ENCODE results near the gene SLC24A3.

SLC24A3 gene

GRCh38 chr20:19252451-19253120, 40.1 kb downstream of the SLC24A3 start:
- Histone ChIP-seq H3K4me1 (ENCODE audit: control insufficient read depth, low read depth, low read length) (no peaks in the 10 kb centered on the region), H3K4me2 (ENCODE audit: low read length) (no peak overlapping the region), H3K36me3 (ENCODE audit: control insufficient read depth, insufficient read depth, low read length) (no peaks in the 10 kb centered on the region), H2BK5ac (ENCODE audit: low read length) (no peak overlapping the region), H3K79me2 (ENCODE audit: control insufficient read depth, insufficient read depth, low read length) (no peaks in the 10 kb centered on the region), H3K56ac (ENCODE audit: low read length) (no peak overlapping the region), H4K5ac (ENCODE audit: low read length) (no peak overlapping the region), H2BK120ac (ENCODE audit: low read depth, low read length) (no peak overlapping the region), H3K18ac (ENCODE audit: low read length) (no peak overlapping the region), H4K8ac (ENCODE audit: low read depth, low read length) (no peak overlapping the region), H3K27me3 (ENCODE audit: insufficient read depth, low read length, poor library complexity) (no peaks in the 10 kb centered on the region), H2AK5ac (ENCODE audit: low read length) (no peak overlapping the region), H3K4ac (ENCODE audit: low read depth, low read length) (no peak overlapping the region), H3K4me3 (ENCODE audit: low read length) (no peak overlapping the region), H3K23ac (ENCODE audit: low read length) (no peak overlapping the region), H3K79me1 (ENCODE audit: low read length) (no peaks in the 10 kb centered on the region), H3K9ac (ENCODE audit: low read length) (no peak overlapping the region), H2BK15ac (replicated peaks; ENCODE audit: low read depth) (no peak overlapping the region), H3K27ac (ENCODE audit: low read depth, low read length) (no peak overlapping the region)
- WGBS (ENCODE audit: extremely low coverage, insufficient coverage, low lambda C conversion rate) = no CpG with 5 or more reads among the region's 5 CpGs
- DNase-seq = no peak

GRCh38 chr20:19253316-19253715, 40.9 kb downstream of the SLC24A3 start:
- Histone ChIP-seq H2BK5ac (ENCODE audit: low read length) (no peak overlapping the region), H4K5ac (ENCODE audit: low read length) (no peak overlapping the region), H3K79me1 (ENCODE audit: low read length) (no peaks in the 10 kb centered on the region), H3K4me2 (ENCODE audit: low read length) (no peak overlapping the region), H2BK15ac (replicated peaks; ENCODE audit: low read depth) (no peak overlapping the region), H3K4me1 (ENCODE audit: control insufficient read depth, low read depth, low read length) (no peaks in the 10 kb centered on the region), H3K9ac (ENCODE audit: low read length) (no peak overlapping the region), H3K18ac (ENCODE audit: low read length) (no peak overlapping the region), H3K23ac (ENCODE audit: low read length) (no peak overlapping the region), H3K27me3 (ENCODE audit: insufficient read depth, low read length, poor library complexity) (no peaks in the 10 kb centered on the region), H2AK5ac (ENCODE audit: low read length) (no peak overlapping the region), H2BK120ac (ENCODE audit: low read depth, low read length) (no peak overlapping the region), H3K56ac (ENCODE audit: low read length) (no peak overlapping the region), H3K4ac (ENCODE audit: low read depth, low read length) (no peak overlapping the region), H3K36me3 (ENCODE audit: control insufficient read depth, insufficient read depth, low read length) (no peaks in the 10 kb centered on the region), H3K79me2 (ENCODE audit: control insufficient read depth, insufficient read depth, low read length) (no peaks in the 10 kb centered on the region), H3K4me3 (ENCODE audit: low read length) (no peak overlapping the region), H3K27ac (ENCODE audit: low read depth, low read length) (no peak overlapping the region), H4K8ac (ENCODE audit: low read depth, low read length) (no peak overlapping the region)
- no peak for DNase-seq
- no CpG with 5 or more reads among the region's 5 CpGs for WGBS (ENCODE audit: extremely low coverage, insufficient coverage, low lambda C conversion rate)

- no CpG with 5 or more reads among the region's 13 CpGs for WGBS (ENCODE audit: extremely low coverage, insufficient coverage, low lambda C conversion rate)
- Histone ChIP-seq H3K9ac (ENCODE audit: low read length) (no peak overlapping the region), H3K56ac (ENCODE audit: low read length) (no peak overlapping the region)
Observed at GRCh38 chr20:19253916-19254820, 41.7 kb downstream of the SLC24A3 start.

GRCh38 chr20:19254956-19255355, 42.5 kb downstream of the SLC24A3 start:
- no peaks in the 10 kb centered on the region for H3K4me1 ChIP-seq (ENCODE audit: control insufficient read depth, low read depth, low read length)
- no peak overlapping the region for H3K27ac ChIP-seq (ENCODE audit: low read depth, low read length)
- no peak overlapping the region for H3K9ac ChIP-seq (ENCODE audit: low read length)
- no peaks in the 10 kb centered on the region for H3K27me3 ChIP-seq (ENCODE audit: insufficient read depth, low read length, poor library complexity)
- no peaks in the 10 kb centered on the region for H3K79me1 ChIP-seq (ENCODE audit: low read length)
- H4K5ac ChIP-seq (ENCODE audit: low read length) = no peak overlapping the region
- H3K18ac ChIP-seq (ENCODE audit: low read length) = no peak overlapping the region
- no peak overlapping the region for H2AK5ac ChIP-seq (ENCODE audit: low read length)
- peak; percentile 16 for DNase-seq
- H2BK15ac ChIP-seq (replicated peaks; ENCODE audit: low read depth) = no peak overlapping the region
- H4K8ac ChIP-seq (ENCODE audit: low read depth, low read length) = no peak overlapping the region
- WGBS (ENCODE audit: extremely low coverage, insufficient coverage, low lambda C conversion rate) = no CpG with 5 or more reads among the region's 4 CpGs
- no peak overlapping the region for H3K4ac ChIP-seq (ENCODE audit: low read depth, low read length)
- H2BK120ac ChIP-seq (ENCODE audit: low read depth, low read length) = no peak overlapping the region
- H3K4me3 ChIP-seq (ENCODE audit: low read length) = no peak overlapping the region
- no peak overlapping the region for H2BK5ac ChIP-seq (ENCODE audit: low read length)
- no peak overlapping the region for H3K23ac ChIP-seq (ENCODE audit: low read length)
- H3K79me2 ChIP-seq (ENCODE audit: control insufficient read depth, insufficient read depth, low read length) = no peaks in the 10 kb centered on the region
- H3K56ac ChIP-seq (ENCODE audit: low read length) = no peak overlapping the region
- no peaks in the 10 kb centered on the region for H3K36me3 ChIP-seq (ENCODE audit: control insufficient read depth, insufficient read depth, low read length)
- no peak overlapping the region for H3K4me2 ChIP-seq (ENCODE audit: low read length)

More at GRCh38 chr20:19253916-19254820, 41.7 kb downstream of the SLC24A3 start:
- Histone ChIP-seq H3K36me3 (ENCODE audit: control insufficient read depth, insufficient read depth, low read length) (no peaks in the 10 kb centered on the region), H4K5ac (ENCODE audit: low read length) (no peak overlapping the region), H3K23ac (ENCODE audit: low read length) (no peak overlapping the region), H2BK5ac (ENCODE audit: low read length) (no peak overlapping the region), H3K4me1 (ENCODE audit: control insufficient read depth, low read depth, low read length) (no peaks in the 10 kb centered on the region), H3K4me3 (ENCODE audit: low read length) (no peak overlapping the region), H4K8ac (ENCODE audit: low read depth, low read length) (no peak overlapping the region), H3K4ac (ENCODE audit: low read depth, low read length) (no peak overlapping the region), H3K4me2 (ENCODE audit: low read length) (no peak overlapping the region), H3K79me2 (ENCODE audit: control insufficient read depth, insufficient read depth, low read length) (no peaks in the 10 kb centered on the region), H3K27me3 (ENCODE audit: insufficient read depth, low read length, poor library complexity) (no peaks in the 10 kb centered on the region), H2AK5ac (ENCODE audit: low read length) (no peak overlapping the region), H3K27ac (ENCODE audit: low read depth, low read length) (no peak overlapping the region), H3K18ac (ENCODE audit: low read length) (no peak overlapping the region), H2BK15ac (replicated peaks; ENCODE audit: low read depth) (no peak overlapping the region), H3K79me1 (ENCODE audit: low read length) (no peaks in the 10 kb centered on the region), H2BK120ac (ENCODE audit: low read depth, low read length) (no peak overlapping the region)
- DNase-seq = no peak

GRCh38 chr20:19256085-19256484, 43.6 kb downstream of the SLC24A3 start:
- H3K4me1 ChIP-seq (ENCODE audit: control insufficient read depth, low read depth, low read length) = no peaks in the 10 kb centered on the region
- H2AK5ac ChIP-seq (ENCODE audit: low read length) = no peak overlapping the region
- H2BK15ac ChIP-seq (replicated peaks; ENCODE audit: low read depth) = no peak overlapping the region
- no peak overlapping the region for H3K23ac ChIP-seq (ENCODE audit: low read length)
- H3K9ac ChIP-seq (ENCODE audit: low read length) = no peak overlapping the region
- DNase-seq = no peak
- no CpG with 5 or more reads among the region's 2 CpGs for WGBS (ENCODE audit: extremely low coverage, insufficient coverage, low lambda C conversion rate)
- H3K4me2 ChIP-seq (ENCODE audit: low read length) = no peak overlapping the region
- H3K79me1 ChIP-seq (ENCODE audit: low read length) = no peaks in the 10 kb centered on the region
- no peak overlapping the region for H2BK5ac ChIP-seq (ENCODE audit: low read length)
- H3K36me3 ChIP-seq (ENCODE audit: control insufficient read depth, insufficient read depth, low read length) = no peaks in the 10 kb centered on the region
- H3K18ac ChIP-seq (ENCODE audit: low read length) = no peak overlapping the region
- H3K4ac ChIP-seq (ENCODE audit: low read depth, low read length) = no peak overlapping the region
- H3K4me3 ChIP-seq (ENCODE audit: low read length) = no peak overlapping the region
- no peaks in the 10 kb centered on the region for H3K79me2 ChIP-seq (ENCODE audit: control insufficient read depth, insufficient read depth, low read length)
- H3K27me3 ChIP-seq (ENCODE audit: insufficient read depth, low read length, poor library complexity) = no peaks in the 10 kb centered on the region
- H2BK120ac ChIP-seq (ENCODE audit: low read depth, low read length) = no peak overlapping the region
- H4K8ac ChIP-seq (ENCODE audit: low read depth, low read length) = no peak overlapping the region
- H3K56ac ChIP-seq (ENCODE audit: low read length) = no peak overlapping the region
- no peak overlapping the region for H4K5ac ChIP-seq (ENCODE audit: low read length)
- H3K27ac ChIP-seq (ENCODE audit: low read depth, low read length) = no peak overlapping the region

Measured in mesendoderm (in vitro differentiated cells).